ENCODE results near the gene SURF1.

Gene SURF1

GRCh38 chr9:133315997-133316396, 40.3 kb downstream of the SURF1 start:
- Mint-ChIP-seq H3K27ac (ENCODE audit: low read depth) (no peak overlapping the region), H3K4me3 (no peak overlapping the region), H3K4me1 (no peaks in the 10 kb centered on the region), H3K36me3 (ENCODE audit: insufficient read depth) (no peaks in the 10 kb centered on the region), H3K27me3 (peaks cover 21% of the 10 kb centered on the region), H3K9me3 (no peaks in the 10 kb centered on the region)
- ATAC-seq (replicated peaks; ENCODE audit: extremely low read depth, poor library complexity, severe bottlenecking), result no peak
- no peak for DNase-seq (ENCODE audit: low spot score in 2 of 2)

GRCh38 chr9:133309608-133310007, 46.7 kb downstream of the SURF1 start:
- H3K4me1 Mint-ChIP-seq, result no peaks in the 10 kb centered on the region
- H3K9me3 Mint-ChIP-seq, result no peaks in the 10 kb centered on the region
- no peak overlapping the region for H3K27ac Mint-ChIP-seq (ENCODE audit: low read depth)
- H3K4me3 Mint-ChIP-seq, result no peak overlapping the region
- ATAC-seq (replicated peaks; ENCODE audit: extremely low read depth, poor library complexity, severe bottlenecking), result no peak
- H3K36me3 Mint-ChIP-seq (ENCODE audit: insufficient read depth), result no peaks in the 10 kb centered on the region
- DNase-seq (ENCODE audit: low spot score in 2 of 2), result no peak
- H3K27me3 Mint-ChIP-seq, result peaks cover 48% of the 10 kb centered on the region

GRCh38 chr9:133307301-133307700, 49.0 kb downstream of the SURF1 start:
- no peaks in the 10 kb centered on the region for H3K4me1 Mint-ChIP-seq
- no peak overlapping the region for H3K27ac Mint-ChIP-seq (ENCODE audit: low read depth)
- H3K9me3 Mint-ChIP-seq, result no peaks in the 10 kb centered on the region
- no peak overlapping the region for H3K4me3 Mint-ChIP-seq
- DNase-seq (ENCODE audit: low spot score in 2 of 2), result no peak
- no peak for ATAC-seq (replicated peaks; ENCODE audit: extremely low read depth, poor library complexity, severe bottlenecking)
- H3K27me3 Mint-ChIP-seq, result peaks cover 48% of the 10 kb centered on the region
- no peaks in the 10 kb centered on the region for H3K36me3 Mint-ChIP-seq (ENCODE audit: insufficient read depth)

- no peak overlapping the region for H3K4me3 Mint-ChIP-seq
- DNase-seq (ENCODE audit: low spot score in 2 of 2) (no peak), ATAC-seq (replicated peaks; ENCODE audit: extremely low read depth, poor library complexity, severe bottlenecking) (no peak)
- peaks cover 48% of the 10 kb centered on the region for H3K27me3 Mint-ChIP-seq
- H3K36me3 Mint-ChIP-seq (ENCODE audit: insufficient read depth), result no peaks in the 10 kb centered on the region
- no peak overlapping the region for H3K27ac Mint-ChIP-seq (ENCODE audit: low read depth)
- H3K9me3 Mint-ChIP-seq, result no peaks in the 10 kb centered on the region
- H3K4me1 Mint-ChIP-seq, result no peaks in the 10 kb centered on the region
Measured at GRCh38 chr9:133306242-133307204, 49.8 kb downstream of the SURF1 start.

- Mint-ChIP-seq H3K27ac (ENCODE audit: low read depth) (no peak overlapping the region), H3K9me3 (no peaks in the 10 kb centered on the region), H3K4me3 (no peak overlapping the region), H3K4me1 (no peaks in the 10 kb centered on the region), H3K27me3 (peaks cover 48% of the 10 kb centered on the region), H3K36me3 (ENCODE audit: insufficient read depth) (no peaks in the 10 kb centered on the region)
- DNase-seq (ENCODE audit: low spot score in 2 of 2) (no peak), ATAC-seq (replicated peaks; ENCODE audit: extremely low read depth, poor library complexity, severe bottlenecking) (no peak)
Measured at GRCh38 chr9:133305731-133306130, 50.6 kb downstream of the SURF1 start.

- DNase-seq (ENCODE audit: low spot score in 2 of 2), result no peak
Measured at GRCh38 chr9:133304477-133305377, 51.6 kb downstream of the SURF1 start.

GRCh38 chr9:133304158-133304470, 52.2 kb downstream of the SURF1 start:
- ATAC-seq (replicated peaks; ENCODE audit: extremely low read depth, poor library complexity, severe bottlenecking), result no peak
- Mint-ChIP-seq H3K4me3 (no peak overlapping the region), H3K27me3 (peaks cover 44% of the 10 kb centered on the region), H3K27ac (ENCODE audit: low read depth) (no peak overlapping the region), H3K4me1 (no peaks in the 10 kb centered on the region), H3K9me3 (no peaks in the 10 kb centered on the region), H3K36me3 (ENCODE audit: insufficient read depth) (no peaks in the 10 kb centered on the region)
- DNase-seq (ENCODE audit: low spot score in 2 of 2), result no peak

More at GRCh38 chr9:133304477-133305377, 51.6 kb downstream of the SURF1 start:
- ATAC-seq (replicated peaks; ENCODE audit: extremely low read depth, poor library complexity, severe bottlenecking), result no peak
- Mint-ChIP-seq H3K4me3 (no peak overlapping the region), H3K27me3 (peaks cover 44% of the 10 kb centered on the region), H3K4me1 (no peaks in the 10 kb centered on the region), H3K36me3 (ENCODE audit: insufficient read depth) (no peaks in the 10 kb centered on the region), H3K9me3 (no peaks in the 10 kb centered on the region), H3K27ac (ENCODE audit: low read depth) (no peak overlapping the region)

- no peaks in the 10 kb centered on the region for H3K36me3 Mint-ChIP-seq (ENCODE audit: insufficient read depth)
- no peaks in the 10 kb centered on the region for H3K4me1 Mint-ChIP-seq
- ATAC-seq (replicated peaks; ENCODE audit: extremely low read depth, poor library complexity, severe bottlenecking) (no peak), DNase-seq (ENCODE audit: low spot score in 2 of 2) (no peak)
- no peaks in the 10 kb centered on the region for H3K9me3 Mint-ChIP-seq
- H3K4me3 Mint-ChIP-seq, result no peak overlapping the region
- no peak overlapping the region for H3K27ac Mint-ChIP-seq (ENCODE audit: low read depth)
- H3K27me3 Mint-ChIP-seq, result peaks cover 42% of the 10 kb centered on the region
Measured at GRCh38 chr9:133303266-133304157, 52.8 kb downstream of the SURF1 start.
